HG03108 (cell line): Measurements from ENCODE around the gene PPP1R15A.
"Not testable (repeated sequence)": the region's sequence is repeated elsewhere in the genome, so short reads cannot be mapped to it uniquely, and the experiment has no call there.

Experiments
- ATAC-seq: cut with Tn5 transposase; IDR thresholded peaks from one replicate; pipeline ENCODE4 v1.9.1; 2021; ENCODE audit warnings: moderate library complexity; ENCODE audit not compliant: unreplicated experiment

The PPP1R15A gene

GRCh38 chr19:48858984-48859710 is 13.1 kb upstream of the PPP1R15A start:
- ATAC-seq, result peak; percentile 73

DNA sequence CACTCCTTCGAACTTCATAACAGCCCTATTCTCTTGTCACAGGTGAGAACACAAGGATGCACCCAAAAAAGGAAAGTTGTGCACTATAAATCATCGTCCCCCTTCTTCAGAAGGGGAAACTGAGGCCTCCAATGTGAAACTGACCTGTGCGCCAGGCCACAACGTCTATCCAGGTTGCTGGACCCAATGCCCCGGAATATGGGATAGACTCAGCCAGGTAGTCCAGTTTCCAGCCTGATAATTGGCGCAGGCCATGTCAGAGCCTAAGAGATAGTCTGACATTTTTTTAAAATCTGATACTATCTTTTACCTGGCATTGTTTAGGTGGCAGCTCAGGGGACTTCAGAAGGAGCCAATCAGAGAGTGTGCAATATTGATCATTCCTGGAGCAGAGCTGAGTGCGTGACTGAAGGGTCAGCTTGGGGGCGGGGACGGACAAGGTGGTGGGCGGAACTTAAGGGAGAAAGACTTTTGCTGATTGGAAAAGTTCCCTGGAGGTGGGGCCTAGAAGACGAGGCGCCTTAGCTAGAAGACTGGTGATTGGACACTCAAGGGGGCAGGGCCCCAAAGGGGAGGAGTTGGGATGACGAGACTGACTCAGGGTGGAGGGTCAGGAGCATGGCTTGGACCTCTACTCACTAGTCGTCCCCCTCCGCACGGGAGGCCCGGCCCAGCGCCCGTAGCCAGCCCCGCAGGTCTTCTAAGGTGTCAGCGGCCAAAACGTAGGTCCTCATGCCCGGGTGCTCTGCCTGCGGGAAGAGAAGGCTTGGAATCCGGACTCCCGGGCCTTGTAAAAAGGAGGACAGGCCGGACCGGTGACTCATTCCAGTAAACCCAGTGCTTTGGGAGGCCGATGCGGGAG is 12.3 kb upstream of the PPP1R15A start:
- ATAC-seq, result peak; percentile 45

- no peak for ATAC-seq
Measured at GRCh38 chr19:48861313-48861712, 10.9 kb upstream of the PPP1R15A start.

GRCh38 chr19:48862827-48863226 is 9.4 kb upstream of the PPP1R15A start:
- no peak for ATAC-seq

DNA sequence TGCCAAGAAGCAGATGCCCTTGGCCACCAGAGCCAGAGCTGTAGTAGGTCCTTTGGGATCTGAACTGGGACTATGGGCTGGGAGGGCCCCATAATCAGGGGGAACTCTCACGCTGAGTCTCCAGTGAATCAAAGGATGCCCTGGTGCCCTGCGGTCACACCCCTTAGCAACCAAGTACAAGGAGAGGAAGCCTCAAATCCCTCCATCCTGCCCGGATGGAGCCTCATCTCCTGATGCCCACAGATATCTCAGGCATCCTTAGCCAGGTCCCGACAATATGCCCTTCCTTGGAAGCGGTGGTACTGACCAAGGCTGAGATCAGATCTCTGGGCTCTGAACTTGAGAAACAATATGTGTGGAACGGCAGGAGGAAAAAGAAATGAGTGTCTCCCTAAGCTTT is 5.5 kb upstream of the PPP1R15A start:
- no peak for ATAC-seq

DNA sequence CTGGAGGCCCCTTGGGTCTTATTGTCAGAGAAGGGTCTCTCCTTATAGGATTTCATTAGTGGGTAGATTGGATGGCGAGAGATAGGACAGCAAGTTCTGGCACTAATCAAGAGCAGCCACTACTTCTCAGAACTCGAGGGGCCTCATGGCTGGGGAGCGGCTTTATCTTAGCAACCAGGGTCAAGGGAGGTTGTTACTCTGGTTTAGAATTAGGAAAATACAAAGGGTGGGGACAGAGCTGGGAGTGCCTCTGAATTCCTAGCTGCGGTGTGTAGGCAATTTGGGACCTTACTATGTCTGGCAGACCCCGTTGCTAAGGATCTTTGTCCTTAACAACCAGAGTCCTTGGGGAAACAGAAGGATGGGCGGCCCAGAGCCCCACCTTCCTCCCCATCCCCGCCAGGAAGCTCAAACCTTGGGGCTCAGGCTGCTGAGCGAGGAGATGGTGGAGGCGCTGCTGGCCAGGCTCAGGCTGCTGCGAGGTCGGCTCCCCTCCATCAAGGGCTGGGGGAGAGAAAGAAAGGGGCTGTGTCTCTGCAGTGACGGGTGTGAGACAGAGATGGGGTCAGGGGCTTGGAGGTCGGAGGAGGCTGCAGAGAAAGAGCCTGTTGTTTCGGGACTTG is 5.0 kb upstream of the PPP1R15A start:
- ATAC-seq, result no peak

- ATAC-seq, result no peak
Measured at GRCh38 chr19:48867746-48868113, 4.5 kb upstream of the PPP1R15A start.

- ATAC-seq, result no peak
Measured at GRCh38 chr19:48868114-48868886, 3.9 kb upstream of the PPP1R15A start, which contains the start of gene PLEKHA4. Gene PLEKHA4 (minus strand): TSS chr19:48868617. CDS start chr19:48867620, 997 bp downstream.

DNA sequence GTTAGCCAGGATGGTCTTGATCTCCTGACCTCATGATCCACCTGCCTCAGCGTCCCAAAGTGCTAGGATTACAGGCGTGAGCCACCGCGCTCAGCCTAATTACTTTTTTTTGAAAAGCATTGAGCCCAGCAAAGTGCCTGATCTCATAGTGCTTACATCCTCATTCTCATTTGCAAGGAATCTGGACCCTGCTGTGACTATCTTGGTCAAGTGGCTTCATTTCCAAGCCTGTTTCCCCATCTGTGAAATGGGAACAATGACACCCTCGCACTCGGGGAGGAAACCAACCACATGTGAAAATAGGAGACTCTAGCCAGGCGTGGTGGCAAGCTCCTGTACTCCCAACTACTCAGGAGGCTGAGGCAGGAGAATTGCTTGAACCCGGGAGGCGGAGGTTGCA is 2.2 kb upstream of the PPP1R15A start:
- no peak for ATAC-seq

DNA sequence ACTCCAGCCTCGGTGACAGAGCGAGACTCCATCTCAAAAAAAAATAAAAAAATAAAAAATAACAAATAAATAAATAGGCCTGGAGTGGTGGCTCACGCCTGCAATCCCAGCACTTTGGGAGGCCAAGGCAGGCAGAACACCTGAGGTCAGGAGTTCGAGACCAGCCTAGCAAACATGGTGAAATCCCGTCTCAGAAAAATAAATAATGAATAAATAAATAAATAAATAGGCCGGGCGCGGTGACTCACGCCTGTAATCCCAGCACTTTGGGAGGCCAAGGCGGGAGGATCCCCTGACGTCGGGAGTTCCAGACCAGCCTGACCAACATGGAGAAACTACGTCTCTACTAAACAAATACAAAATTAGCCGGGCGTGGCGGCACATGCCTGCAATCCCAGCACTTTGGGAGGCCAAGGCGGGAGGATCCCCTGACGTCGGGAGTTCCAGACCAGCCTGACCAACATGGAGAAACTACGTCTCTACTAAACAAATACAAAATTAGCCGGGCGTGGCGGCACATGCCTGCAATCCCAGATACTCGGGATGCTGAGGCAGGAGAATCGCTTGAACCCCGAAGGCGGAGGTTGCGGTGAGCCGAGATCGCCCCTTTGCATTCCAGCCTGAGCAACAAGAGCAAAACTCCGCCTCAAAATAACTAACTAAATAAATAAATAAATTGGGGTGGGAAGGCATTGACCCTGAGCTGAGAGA is 595 bp upstream of the PPP1R15A start:
- not testable (repeated sequence) for ATAC-seq

GRCh38 chr19:48872884-48873475 is 759 bp downstream of the PPP1R15A start:
- peak; percentile 31 for ATAC-seq

DNA sequence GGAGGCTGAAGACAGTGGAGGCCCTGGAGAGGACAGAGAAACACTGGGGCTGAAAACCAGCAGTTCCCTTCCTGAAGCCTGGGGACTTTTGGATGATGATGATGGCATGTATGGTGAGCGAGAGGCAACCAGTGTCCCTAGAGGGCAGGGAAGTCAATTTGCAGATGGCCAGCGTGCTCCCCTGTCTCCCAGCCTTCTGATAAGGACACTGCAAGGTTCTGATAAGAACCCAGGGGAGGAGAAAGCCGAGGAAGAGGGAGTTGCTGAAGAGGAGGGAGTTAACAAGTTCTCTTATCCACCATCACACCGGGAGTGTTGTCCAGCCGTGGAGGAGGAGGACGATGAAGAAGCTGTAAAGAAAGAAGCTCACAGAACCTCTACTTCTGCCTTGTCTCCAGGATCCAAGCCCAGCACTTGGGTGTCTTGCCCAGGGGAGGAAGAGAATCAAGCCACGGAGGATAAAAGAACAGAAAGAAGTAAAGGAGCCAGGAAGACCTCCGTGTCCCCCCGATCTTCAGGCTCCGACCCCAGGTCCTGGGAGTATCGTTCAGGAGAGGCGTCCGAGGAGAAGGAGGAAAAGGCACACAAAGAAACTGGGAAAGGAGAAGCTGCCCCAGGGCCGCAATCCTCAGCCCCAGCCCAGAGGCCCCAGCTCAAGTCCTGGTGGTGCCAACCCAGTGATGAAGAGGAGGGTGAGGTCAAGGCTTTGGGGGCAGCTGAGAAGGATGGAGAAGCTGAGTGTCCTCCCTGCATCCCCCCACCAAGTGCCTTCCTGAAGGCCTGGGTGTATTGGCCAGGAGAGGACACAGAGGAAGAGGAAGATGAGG is 1.5 kb downstream of the PPP1R15A start:
- ATAC-seq, result no peak

GRCh38 chr19:48874303-48875135 is 2.3 kb downstream of the PPP1R15A start:
- ATAC-seq, result no peak

DNA sequence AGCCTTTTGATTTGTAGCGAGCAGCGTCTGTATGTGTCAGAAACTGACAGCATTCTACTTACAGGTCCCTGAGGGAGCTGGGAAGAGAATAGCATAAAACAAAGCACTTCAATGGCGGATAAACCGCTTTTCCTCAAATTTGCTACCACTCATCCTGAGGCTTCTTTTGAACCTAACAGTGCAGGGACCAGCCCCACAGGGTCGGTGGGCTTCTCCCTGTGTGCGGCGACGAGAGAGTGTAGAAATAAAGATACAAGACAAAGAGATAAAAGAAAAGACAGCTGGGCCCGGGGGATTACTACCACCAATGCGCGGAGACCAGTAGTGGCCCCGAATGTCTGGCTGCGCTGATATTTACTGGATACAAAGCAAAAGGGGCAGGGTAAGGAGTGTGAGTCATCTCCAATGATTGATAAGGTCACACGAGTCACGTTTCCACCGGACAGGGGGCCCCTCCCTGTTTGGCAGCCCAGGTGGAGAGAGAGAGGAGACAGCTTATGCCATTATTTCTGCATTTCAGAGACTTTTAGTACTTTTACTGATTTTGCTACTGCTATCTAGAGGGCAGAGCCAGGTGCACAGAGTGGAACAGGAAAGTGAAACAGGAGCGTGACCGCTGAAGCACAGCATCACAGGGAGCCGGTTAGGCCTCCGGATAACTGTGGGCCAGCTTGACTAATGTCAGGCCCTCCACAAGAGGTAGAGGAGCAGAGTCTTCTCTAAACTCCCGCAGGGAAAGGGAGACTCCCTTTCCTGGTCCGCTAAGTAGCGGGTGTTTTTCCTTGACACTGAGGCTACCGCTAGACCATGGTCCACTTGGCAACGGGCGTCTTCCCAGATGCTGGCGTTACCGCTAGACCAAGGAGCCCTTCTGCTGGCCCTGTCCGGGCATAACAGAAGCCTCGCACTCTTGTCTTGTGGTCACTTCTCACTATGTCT is 4.1 kb downstream of the PPP1R15A start:
- ATAC-seq, result not testable (repeated sequence)

GRCh38 chr19:48877855-48878195 is 5.6 kb downstream of the PPP1R15A start:
- no peak for ATAC-seq

DNA sequence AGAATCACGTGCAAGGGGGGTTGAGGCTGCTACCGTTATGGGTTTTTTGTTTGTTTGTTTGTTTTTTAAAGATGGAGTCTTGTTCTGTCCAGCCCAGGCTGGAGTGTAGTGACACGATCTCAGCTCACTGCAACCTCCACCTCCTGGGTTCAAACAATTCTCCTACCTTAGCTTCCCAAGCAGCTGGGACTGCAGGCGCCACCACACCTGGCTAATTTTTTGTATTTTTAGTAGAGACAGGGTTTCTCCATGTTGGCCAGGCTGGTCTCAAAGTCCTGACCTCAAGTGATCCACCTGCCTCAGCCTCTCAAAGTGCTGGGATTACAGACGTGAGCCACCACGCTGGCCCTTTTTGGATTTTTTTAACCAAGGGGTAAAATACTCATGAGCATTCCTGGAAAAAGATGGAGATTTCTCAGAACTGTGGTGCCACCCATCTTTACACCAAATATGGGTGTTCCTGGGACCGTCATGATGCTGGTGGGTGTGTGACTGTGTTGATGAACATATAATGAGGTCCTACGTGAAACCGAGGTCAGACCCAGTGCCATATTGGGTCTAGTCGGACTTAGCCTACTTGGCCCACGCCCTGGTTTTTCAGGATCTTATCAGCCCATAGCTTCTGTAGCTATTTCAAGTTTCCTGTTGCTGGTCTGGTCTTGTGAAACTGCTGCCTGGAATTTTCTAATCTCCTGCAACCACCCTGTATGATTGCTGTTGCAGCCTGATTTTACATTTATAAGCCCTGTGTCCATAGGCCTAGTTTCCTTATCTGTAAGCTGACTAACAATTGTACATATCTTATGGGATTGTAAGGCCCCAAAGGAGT is 6.2 kb downstream of the PPP1R15A start:
- ATAC-seq, result no peak
